Esophagus squamous epithelium (tissue), 5 donors: Measurements from ENCODE around the gene ZNF141. TPM values are rescaled to one million over a fixed set of nuclear protein-coding genes. Genes with fewer than 3 reads are reported as not detected.
A peak's percentile ranks its signal among the peaks of the same experiment; 100 is the strongest.

Experiments
- DNase-seq: peaks from one replicate; lab custom pipeline; 2025; lab: John Stamatoyannopoulos, UW
- H3K27ac ChIP-seq, 4 donors: fragments of 200-600 bp; sonication (generic); one replicate each; pipeline ENCODE4 v1.5.1; 2016 to 2019; ENCODE audit warnings: mild to moderate bottlenecking in 1 of 4
- H3K27me3 ChIP-seq, 4 donors: fragments of 200-600 bp; sonication (generic); 1 replicate in 3 of 4; 2 replicates in 1 of 4; pipeline versions ENCODE4 v1.5.1 to v1.6.0; 2017 to 2021; ENCODE audit warnings: antibody characterized with exemption in 1 of 4
- H3K36me3 ChIP-seq, 3 donors: fragments of 200-600 bp; sonication (generic); one replicate each; pipeline ENCODE4 v1.5.1; 2016 to 2019
- H3K4me1 ChIP-seq, 3 donors: fragments of 200-600 bp; sonication (generic); one replicate each; pipeline ENCODE4 v1.5.1; 2017 to 2019
- H3K4me3 ChIP-seq, 4 donors: fragments of 200-600 bp; sonication (generic); 1 replicate in 3 of 4; 2 replicates in 1 of 4; pipeline ENCODE4 v1.5.1; 2016 to 2019; ENCODE audit warnings: mild to moderate bottlenecking in 2 of 4, moderate library complexity in 1 of 4
- H3K9me3 ChIP-seq, 3 donors: fragments of 200-600 bp; sonication (generic); one replicate each; pipeline ENCODE4 v1.5.1; 2016 to 2019
- POLR2A ChIP-seq, 4 donors: fragments of 450-650 bp; IDR thresholded peaks; one replicate each; pipeline ENCODE4 v1.6.1; 2017; ENCODE audit warnings: antibody characterized with exemption in 4 of 4, mild to moderate bottlenecking in 4 of 4, moderate library complexity in 3 of 4
- WGBS, 2 donors: methylation state at CpG; one replicate each; pipeline ENCODE4 v1.1.5; 2018; 5-methylcytosine and 5-hydroxymethylcytosine counted together
- intact Hi-C: fragments of 100-400 bp; cut with DNase I; formaldehyde crosslinking; loops from one replicate; pipeline ENCODE4 v1.15.0; 2022
- total RNA-seq, 4 donors: library from RNA; depleted of rRNA; stranded (reverse); fragments of >200 nt; gene quantifications; one replicate each; pipeline ENCODE4 v1.1.0, GENCODE V29; 2016
- TF ChIP-seq, protein P1 (sequence below), 6 experiments: fragments of 450-650 bp in 4 of 6; fragments of 200-600 bp in 2 of 6; sonication (generic) in 2 of 6; IDR thresholded peaks; one replicate each; pipeline ENCODE4 v1.5.1; 2016 to 2019; ENCODE audit warnings: antibody characterized with exemption in 6 of 6, mild to moderate bottlenecking in 4 of 6, moderate library complexity in 4 of 6
- donor health status: DM: yes; HTN: yes; CAD: no.

The ZNF141 gene
- total RNA-seq, 4 donors from 2014 or later, result 5.9 to 24.4 (median 7.3) TPM

- no peak for DNase-seq
- Histone ChIP-seq H3K9me3 (peaks cover 0 to 10% (median 0%) of the 10 kb centered on the region in 3 donors), H3K4me3 (peak within 1 kb of the TSS; percentile 35 to 63 (median 58)), H3K27me3 (peaks cover 0 to 7% (median 0%) of the 10 kb centered on the region in 4 donors), H3K27ac (peak within 1 kb of the TSS in 2 of 4 donors; percentile 57), H3K4me1 (peaks cover 0 to 14% (median 0%) of the 10 kb centered on the region in 3 donors), H3K36me3 (no peaks in the 10 kb centered on the region)
- WGBS, 2 donors, result 3 to 18% methylated on average over 8 to 19 of the region's 53 CpGs
- intact Hi-C loops, result no loop called here
- TF ChIP-seq, protein P1, sequence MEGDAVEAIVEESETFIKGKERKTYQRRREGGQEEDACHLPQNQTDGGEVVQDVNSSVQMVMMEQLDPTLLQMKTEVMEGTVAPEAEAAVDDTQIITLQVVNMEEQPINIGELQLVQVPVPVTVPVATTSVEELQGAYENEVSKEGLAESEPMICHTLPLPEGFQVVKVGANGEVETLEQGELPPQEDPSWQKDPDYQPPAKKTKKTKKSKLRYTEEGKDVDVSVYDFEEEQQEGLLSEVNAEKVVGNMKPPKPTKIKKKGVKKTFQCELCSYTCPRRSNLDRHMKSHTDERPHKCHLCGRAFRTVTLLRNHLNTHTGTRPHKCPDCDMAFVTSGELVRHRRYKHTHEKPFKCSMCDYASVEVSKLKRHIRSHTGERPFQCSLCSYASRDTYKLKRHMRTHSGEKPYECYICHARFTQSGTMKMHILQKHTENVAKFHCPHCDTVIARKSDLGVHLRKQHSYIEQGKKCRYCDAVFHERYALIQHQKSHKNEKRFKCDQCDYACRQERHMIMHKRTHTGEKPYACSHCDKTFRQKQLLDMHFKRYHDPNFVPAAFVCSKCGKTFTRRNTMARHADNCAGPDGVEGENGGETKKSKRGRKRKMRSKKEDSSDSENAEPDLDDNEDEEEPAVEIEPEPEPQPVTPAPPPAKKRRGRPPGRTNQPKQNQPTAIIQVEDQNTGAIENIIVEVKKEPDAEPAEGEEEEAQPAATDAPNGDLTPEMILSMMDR (IDR thresholded peaks at IDR 0.05), result no peak
- TF ChIP-seq POLR2A (IDR thresholded peaks at IDR 0.05), result no peak
Measured at GRCh38 chr4:304969-305680, 32.5 kb upstream of the ZNF141 start, which contains the start of gene ZNF732. Gene ZNF732, minus strand, starts transcription at chr4:305474. Its CDS starts 164 bp downstream, at chr4:305310.

- Histone ChIP-seq H3K4me3 (no peak overlapping the region), H3K9me3 (peaks cover 0 to 13% (median 0%) of the 10 kb centered on the region in 3 donors), H3K36me3 (no peaks in the 10 kb centered on the region), H3K27ac (no peak overlapping the region), H3K4me1 (peaks cover 0 to 14% (median 0%) of the 10 kb centered on the region in 3 donors), H3K27me3 (peaks cover 0 to 7% (median 0%) of the 10 kb centered on the region in 4 donors)
- intact Hi-C loops, result no loop called here
- no peak for DNase-seq
- 57 to 77% methylated on average over 3 of the region's 3 CpGs for WGBS, 2 donors
- TF ChIP-seq, protein P1 (IDR thresholded peaks at IDR 0.05), result no peak
- no peak for TF ChIP-seq POLR2A (IDR thresholded peaks at IDR 0.05)
Measured at GRCh38 chr4:306551-306961, 31.1 kb upstream of the ZNF141 start.

GRCh38 chr4:309807-310206, 27.8 kb upstream of the ZNF141 start:
- Histone ChIP-seq H3K9me3 (peaks cover 0 to 36% (median 0%) of the 10 kb centered on the region in 3 donors), H3K4me3 (no peak overlapping the region), H3K27me3 (peaks cover 0 to 6% (median 0%) of the 10 kb centered on the region in 4 donors), H3K4me1 (peaks cover 0 to 9% (median 0%) of the 10 kb centered on the region in 3 donors), H3K27ac (no peak overlapping the region), H3K36me3 (no peaks in the 10 kb centered on the region)
- intact Hi-C loops, result no loop called here
- no peak for DNase-seq
- TF ChIP-seq, protein P1 (IDR thresholded peaks at IDR 0.05), result no peak
- no peak for TF ChIP-seq POLR2A (IDR thresholded peaks at IDR 0.05)
- WGBS, 2 donors, result 62 to 68% methylated on average over 1 of the region's 1 CpG

- 100% methylated on average over 1 of the region's 1 CpG; no CpG with 5 or more reads in 1 of the 2 donors for WGBS, 2 donors
- intact Hi-C loops, result no loop called here
- Histone ChIP-seq H3K4me1 (no peaks in the 10 kb centered on the region), H3K27me3 (no peaks in the 10 kb centered on the region), H3K9me3 (peaks cover 0 to 31% (median 8%) of the 10 kb centered on the region in 3 donors), H3K36me3 (no peaks in the 10 kb centered on the region), H3K4me3 (no peak overlapping the region), H3K27ac (no peak overlapping the region)
- DNase-seq, result no peak
- TF ChIP-seq POLR2A (IDR thresholded peaks at IDR 0.05), result no peak
- TF ChIP-seq, protein P1 (IDR thresholded peaks at IDR 0.05), result no peak
Measured at GRCh38 chr4:314296-314903, 23.2 kb upstream of the ZNF141 start.

DNA sequence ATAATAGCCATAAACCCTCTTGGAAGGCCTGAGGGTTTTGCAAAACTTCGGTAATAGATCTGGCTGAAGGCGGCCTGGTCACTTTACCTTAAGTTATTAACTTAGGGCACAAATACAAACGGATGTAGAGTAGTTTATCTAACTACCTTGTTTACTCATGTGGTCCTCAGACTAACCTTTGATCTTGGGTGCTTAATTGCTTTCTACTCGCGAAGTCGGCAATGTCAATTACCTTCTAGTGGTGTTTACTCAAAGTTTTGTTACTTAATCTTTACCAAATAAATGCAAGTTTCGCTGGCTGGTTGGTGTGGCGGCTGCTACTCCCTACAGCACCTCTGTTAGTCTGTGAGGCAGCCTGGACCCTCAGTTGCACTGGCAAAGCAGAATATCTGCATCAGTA, 8.9 kb upstream of the ZNF141 start:
- no peak overlapping the region for H3K4me3 ChIP-seq
- intact Hi-C loops, result no loop called here
- WGBS, 2 donors, result 68 to 87% methylated on average over 8 of the region's 8 CpGs

More for the DNA sequence above, 8.9 kb upstream of the ZNF141 start:
- DNase-seq, result no peak
- H3K9me3 ChIP-seq, result peaks cover 0 to 22% (median 0%) of the 10 kb centered on the region in 3 donors
- no peaks in the 10 kb centered on the region for H3K4me1 ChIP-seq
- H3K36me3 ChIP-seq, result no peaks in the 10 kb centered on the region
- H3K27me3 ChIP-seq, result no peaks in the 10 kb centered on the region
- TF ChIP-seq, protein P1 (IDR thresholded peaks at IDR 0.05), result no peak
- TF ChIP-seq POLR2A (IDR thresholded peaks at IDR 0.05), result no peak
- no peak overlapping the region for H3K27ac ChIP-seq
